Activated CD4-positive, CD25-positive, alpha-beta regulatory T cell (primary cell): ENCODE results near the gene SPATA3.

Experiments
- DNase-seq, 4 experiments: peaks; one replicate each; lab custom pipeline; 2025; lab: John Stamatoyannopoulos, UW

Gene SPATA3

GRCh38 chr2:231029563-231029962 is 33.6 kb downstream of the SPATA3 start:
- no peak for DNase-seq

GRCh38 chr2:231030725-231031124 is 34.8 kb downstream of the SPATA3 start:
- DNase-seq: no peak

- DNase-seq: no peak
Observed at GRCh38 chr2:231032575-231033140, 36.7 kb downstream of the SPATA3 start.

GRCh38 chr2:231033147-231034132 is 37.5 kb downstream of the SPATA3 start:
- DNase-seq: no peak

DNA sequence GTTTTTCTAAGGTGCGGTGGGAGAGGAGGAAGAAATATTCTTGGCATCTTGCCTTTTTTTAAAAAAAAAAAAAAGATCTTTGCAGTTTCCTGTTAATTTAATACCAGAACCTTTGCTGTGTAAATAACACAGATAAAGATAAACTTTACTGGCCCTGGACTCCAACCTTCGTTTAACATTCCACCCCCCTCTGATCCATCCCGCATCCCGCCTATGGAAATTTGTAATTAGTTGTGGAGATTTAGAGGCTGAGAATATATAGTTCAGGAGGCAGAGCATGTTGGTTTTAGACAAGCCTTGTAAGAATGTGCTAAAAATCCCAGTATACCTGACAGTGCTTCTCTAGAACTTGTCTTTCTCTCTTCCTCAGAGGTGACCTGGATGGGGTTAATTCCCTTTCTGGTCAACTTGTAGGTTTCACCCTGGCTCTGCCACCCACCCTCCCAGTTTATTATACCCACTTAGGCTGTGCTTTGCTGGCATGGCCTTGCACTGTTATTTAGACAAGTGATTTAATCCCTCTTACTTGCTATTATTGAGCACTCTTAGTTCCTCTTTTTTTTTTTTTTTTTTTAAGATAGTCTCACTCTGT is 38.5 kb downstream of the SPATA3 start:
- no peak for DNase-seq

GRCh38 chr2:231036131-231036530 is 40.2 kb downstream of the SPATA3 start:
- no peak for DNase-seq

- DNase-seq: no peak
Observed at GRCh38 chr2:231036578-231037106, 40.7 kb downstream of the SPATA3 start.

GRCh38 chr2:231037202-231037730 is 41.3 kb downstream of the SPATA3 start, which contains the start of gene C2orf72:
C2orf72 (plus strand) TSS chr2:231037523; CDS start chr2:231037566, 43 bp downstream.
- no peak for DNase-seq

DNA sequence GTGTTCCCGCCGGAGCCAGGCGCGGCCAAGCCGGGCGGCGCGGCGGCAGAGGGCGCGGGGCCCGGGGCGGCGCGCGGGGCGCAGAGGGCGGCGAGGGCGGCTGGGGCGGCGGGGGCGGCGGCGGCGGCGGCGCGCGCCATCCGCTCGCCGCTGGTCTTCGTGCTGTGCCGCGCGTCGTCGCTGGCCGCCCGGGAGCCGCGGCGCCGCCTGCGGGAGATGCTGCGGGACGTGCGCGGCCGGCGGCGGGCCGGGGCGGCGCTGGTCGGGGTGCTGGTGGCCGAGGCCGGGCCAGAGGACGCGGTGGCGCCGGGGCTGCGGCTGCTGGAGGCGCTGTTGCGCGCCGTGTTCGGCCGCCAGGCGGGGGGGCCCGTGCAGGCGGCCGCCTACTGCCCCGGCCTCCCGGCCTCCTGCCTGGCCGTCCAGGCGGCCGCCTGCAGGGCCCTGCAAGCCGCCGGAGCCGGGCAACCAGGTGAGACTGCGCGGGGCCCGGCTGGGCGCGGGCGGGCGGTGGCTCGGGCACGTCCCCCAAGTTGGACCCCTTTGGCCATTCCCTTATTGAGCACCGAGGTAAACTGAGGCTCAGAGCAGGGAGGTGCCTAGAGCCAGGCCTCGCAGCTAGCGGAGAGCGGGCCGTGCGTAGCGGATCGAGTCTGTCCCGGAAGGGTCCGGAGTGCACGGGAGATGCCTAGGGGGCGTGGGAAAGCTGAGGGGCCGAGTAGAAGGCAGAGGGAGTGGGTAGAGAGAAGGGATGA is 42.0 kb downstream of the SPATA3 start:
- no peak for DNase-seq

DNA sequence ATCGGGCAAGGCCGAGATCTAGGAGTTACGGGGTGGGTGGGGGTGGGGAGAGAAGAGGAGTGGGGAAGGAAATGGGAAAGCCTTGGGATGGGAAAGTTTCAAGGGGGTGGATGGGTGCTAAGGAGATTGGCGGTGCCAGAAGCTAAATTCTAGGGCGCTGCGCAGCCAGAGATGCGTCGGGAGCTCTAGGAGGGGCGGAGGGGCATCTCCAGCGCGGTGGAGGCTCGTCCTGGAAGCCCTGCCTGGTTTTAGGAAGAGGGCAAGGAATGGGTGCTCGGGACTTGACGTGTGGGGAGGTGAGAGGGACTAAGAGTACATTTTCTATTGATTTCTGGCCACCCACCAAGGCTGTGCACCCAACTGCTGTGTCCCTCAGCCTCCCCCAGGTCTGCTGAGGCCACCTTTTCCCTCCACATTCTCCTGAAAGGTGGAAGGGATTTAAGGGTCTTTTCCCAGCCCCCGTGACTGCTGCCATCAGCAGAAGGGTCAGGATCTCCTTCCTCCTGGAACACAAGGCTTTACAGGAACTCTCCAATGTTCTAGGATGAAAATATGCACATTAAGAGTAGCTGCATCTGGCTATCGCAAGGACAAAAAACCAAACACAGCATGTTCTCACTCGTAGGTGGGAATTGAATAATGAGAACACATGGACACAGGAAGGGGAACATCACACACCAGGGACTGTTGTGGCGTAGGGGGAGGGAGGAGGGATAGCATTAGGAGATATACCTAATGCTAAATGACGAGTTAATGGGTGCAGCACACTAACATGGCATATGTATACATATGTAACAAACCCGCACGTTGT is 42.8 kb downstream of the SPATA3 start:
- no peak for DNase-seq

GRCh38 chr2:231039294-231039664 is 43.4 kb downstream of the SPATA3 start:
- no peak for DNase-seq

GRCh38 chr2:231039821-231040364 is 44.0 kb downstream of the SPATA3 start:
- no peak for DNase-seq

GRCh38 chr2:231041061-231041689 is 45.3 kb downstream of the SPATA3 start:
- no peak for DNase-seq

DNA sequence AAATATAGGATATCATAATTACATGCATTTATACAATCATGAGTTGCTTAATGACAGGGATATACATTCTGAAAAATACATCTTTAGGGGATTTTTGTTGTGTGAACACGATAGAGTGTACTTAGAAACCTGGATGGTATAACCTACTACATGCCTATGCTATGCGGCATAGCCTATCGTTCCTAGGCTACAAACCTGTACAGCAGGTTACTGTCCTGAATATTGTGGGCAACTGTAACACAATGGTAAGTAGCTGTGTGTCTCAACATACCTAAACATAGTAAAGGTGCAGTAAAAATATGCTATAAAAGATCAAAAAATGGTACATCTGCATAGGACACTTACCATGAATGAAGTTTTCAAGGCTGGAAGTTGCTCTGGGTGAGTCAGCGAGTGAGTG is 47.9 kb downstream of the SPATA3 start:
- no peak for DNase-seq

DNA sequence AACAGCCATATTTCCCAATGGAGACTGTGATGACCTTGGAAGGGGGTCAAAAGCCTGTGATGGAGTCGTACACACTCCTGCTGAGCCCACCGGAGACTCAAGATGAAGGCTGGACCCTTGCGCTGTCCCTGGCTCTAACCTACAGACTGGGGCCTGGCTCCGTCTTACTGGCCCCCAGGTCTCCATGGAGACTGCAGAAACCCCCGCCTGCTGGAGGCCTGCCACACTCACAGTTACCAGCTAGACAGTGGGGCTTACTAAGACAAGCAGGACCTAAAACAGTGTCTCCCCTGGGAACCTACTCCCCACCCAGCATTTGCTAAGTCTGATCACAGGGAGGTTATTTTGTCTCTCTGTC is 51.0 kb downstream of the SPATA3 start:
- DNase-seq: no peak

DNA sequence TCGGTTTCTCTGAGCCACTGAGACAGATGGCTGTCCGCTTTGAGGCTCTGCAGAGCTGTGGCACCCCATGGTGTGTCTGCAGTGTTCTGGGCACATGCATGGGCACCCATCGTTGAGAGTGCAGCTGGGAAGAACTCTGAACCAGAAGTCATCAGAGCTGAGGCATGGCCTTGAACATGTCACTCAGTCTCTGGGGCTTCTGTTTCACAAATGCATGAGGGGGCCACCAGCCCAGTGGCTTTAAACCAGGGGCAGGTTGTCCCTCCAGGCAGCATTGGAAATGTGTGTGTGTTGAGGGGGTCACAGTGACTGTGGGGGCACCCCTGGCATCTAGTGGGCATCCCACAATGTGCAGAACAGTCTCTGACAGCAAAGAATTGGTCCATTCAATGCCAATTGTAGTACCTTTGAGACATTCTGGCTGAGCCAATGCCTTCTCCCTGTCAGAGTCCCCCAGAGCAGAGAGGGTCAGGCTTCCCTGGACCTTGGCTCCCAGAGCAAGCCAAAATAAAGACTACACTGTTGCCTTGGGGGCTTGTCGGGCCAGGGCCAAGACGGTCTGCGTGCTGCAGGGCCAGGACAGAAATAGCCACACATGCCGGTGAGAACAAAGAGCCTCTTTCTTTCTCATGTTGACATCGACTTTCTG is 51.5 kb downstream of the SPATA3 start:
- no peak for DNase-seq

GRCh38 chr2:231047923-231048915 is 52.3 kb downstream of the SPATA3 start:
- DNase-seq: no peak

GRCh38 chr2:231049286-231050017 is 53.5 kb downstream of the SPATA3 start:
- no peak for DNase-seq
